HG02852 (cell line): ENCODE measurements around the gene NAGA.
"Not testable (repeated sequence)": the region's sequence is repeated elsewhere in the genome, so short reads cannot be mapped to it uniquely, and the experiment has no call there.

Source experiments
- ATAC-seq: cut with Tn5 transposase; IDR thresholded peaks from one replicate; pipeline ENCODE4 v1.9.1; 2021; ENCODE audit warnings: mild to moderate bottlenecking, moderate library complexity; ENCODE audit not compliant: unreplicated experiment

The NAGA gene

GRCh38 chr22:42070517-42071422 is at the start of gene NAGA:
Gene NAGA, minus strand, starts transcription at chr22:42070812. Its CDS starts 515 bp downstream, at chr22:42070297.
- ATAC-seq: peak; percentile 89

GRCh38 chr22:42116848-42117424 is 46.3 kb upstream of the NAGA start:
- ATAC-seq: no peak

GRCh38 chr22:42115420-42115830 is 44.8 kb upstream of the NAGA start:
- ATAC-seq: not testable (repeated sequence)

GRCh38 chr22:42114721-42115120 is 44.1 kb upstream of the NAGA start:
- no peak for ATAC-seq

- not testable (repeated sequence) for ATAC-seq
These were observed 42.2 kb upstream of the NAGA start for GRCh38 chr22:42112793-42113192.

GRCh38 chr22:42111798-42112197 is 41.2 kb upstream of the NAGA start:
- ATAC-seq: no peak

- no peak for ATAC-seq
These were observed 38.2 kb upstream of the NAGA start for GRCh38 chr22:42108848-42109247.

- not testable (repeated sequence) for ATAC-seq
These were observed 33.8 kb upstream of the NAGA start for GRCh38 chr22:42104332-42104860.

GRCh38 chr22:42101199-42101598 is 30.6 kb upstream of the NAGA start:
- ATAC-seq: no peak

- ATAC-seq: no peak
These were observed 20.8 kb upstream of the NAGA start for GRCh38 chr22:42091455-42091782.

GRCh38 chr22:42090596-42091454 is 20.2 kb upstream of the NAGA start, which contains the start of gene NDUFA6:
Gene NDUFA6, minus strand, starts transcription at chr22:42090772. Its CDS starts 28 bp downstream, at chr22:42090744.
- peak; percentile 89 for ATAC-seq

GRCh38 chr22:42086051-42086450 is 15.4 kb upstream of the NAGA start:
- ATAC-seq: no peak

GRCh38 chr22:42084874-42085273 is 14.3 kb upstream of the NAGA start:
- no peak for ATAC-seq

- ATAC-seq: no peak
These were observed 12.5 kb upstream of the NAGA start for GRCh38 chr22:42083119-42083518.

GRCh38 chr22:42080287-42080686 is 9.7 kb upstream of the NAGA start:
- ATAC-seq: no peak

GRCh38 chr22:42079319-42080251 is 9.0 kb upstream of the NAGA start, which contains the start of gene SMDT1:
Gene SMDT1, plus strand, starts transcription at chr22:42079700. Its CDS starts 69 bp downstream, at chr22:42079769.
- ATAC-seq: peak; percentile 78

- ATAC-seq: peak; percentile 4
These were observed 8.1 kb upstream of the NAGA start for GRCh38 chr22:42078469-42079318.

- ATAC-seq: no peak
These were observed 7.0 kb upstream of the NAGA start for GRCh38 chr22:42077486-42078125.
